ENCODE measurements around the gene FLNB.

DNA sequence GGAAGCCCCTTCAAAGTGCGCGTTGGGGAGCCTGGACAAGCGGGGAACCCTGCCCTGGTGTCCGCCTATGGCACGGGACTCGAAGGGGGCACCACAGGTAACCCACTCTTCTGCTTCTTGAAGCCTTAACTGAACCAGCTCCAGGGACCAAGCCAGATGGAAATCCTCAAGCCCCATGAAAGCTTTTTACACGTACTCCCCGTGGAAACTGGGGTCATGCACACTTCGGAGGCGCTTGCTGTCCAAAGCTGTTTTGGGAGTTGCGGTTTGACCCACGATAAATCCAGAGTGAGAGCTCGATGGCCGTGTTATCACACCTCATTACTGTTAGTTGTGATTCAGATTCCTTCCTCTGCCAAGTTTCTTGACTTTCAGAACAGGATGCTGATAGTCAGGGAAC, 155.0 kb downstream of the FLNB start:
- TF ChIP-seq, protein P1, sequence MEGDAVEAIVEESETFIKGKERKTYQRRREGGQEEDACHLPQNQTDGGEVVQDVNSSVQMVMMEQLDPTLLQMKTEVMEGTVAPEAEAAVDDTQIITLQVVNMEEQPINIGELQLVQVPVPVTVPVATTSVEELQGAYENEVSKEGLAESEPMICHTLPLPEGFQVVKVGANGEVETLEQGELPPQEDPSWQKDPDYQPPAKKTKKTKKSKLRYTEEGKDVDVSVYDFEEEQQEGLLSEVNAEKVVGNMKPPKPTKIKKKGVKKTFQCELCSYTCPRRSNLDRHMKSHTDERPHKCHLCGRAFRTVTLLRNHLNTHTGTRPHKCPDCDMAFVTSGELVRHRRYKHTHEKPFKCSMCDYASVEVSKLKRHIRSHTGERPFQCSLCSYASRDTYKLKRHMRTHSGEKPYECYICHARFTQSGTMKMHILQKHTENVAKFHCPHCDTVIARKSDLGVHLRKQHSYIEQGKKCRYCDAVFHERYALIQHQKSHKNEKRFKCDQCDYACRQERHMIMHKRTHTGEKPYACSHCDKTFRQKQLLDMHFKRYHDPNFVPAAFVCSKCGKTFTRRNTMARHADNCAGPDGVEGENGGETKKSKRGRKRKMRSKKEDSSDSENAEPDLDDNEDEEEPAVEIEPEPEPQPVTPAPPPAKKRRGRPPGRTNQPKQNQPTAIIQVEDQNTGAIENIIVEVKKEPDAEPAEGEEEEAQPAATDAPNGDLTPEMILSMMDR (IDR thresholded peaks at IDR 0.05), result no peak
- TF ChIP-seq POLR2A (IDR thresholded peaks at IDR 0.05), result no peak

Measured in adrenal gland (tissue), 5 donors.